Chondrocyte (in vitro differentiated cells): ENCODE results near the gene CUL7. TPM values are rescaled to one million over a fixed set of nuclear protein-coding genes. Genes with fewer than 3 reads are reported as not detected.

Experiments
- DNase-seq: peaks from one replicate; pipeline ENCODE4 v3.0.0; 2021; ENCODE audit warnings: mixed read lengths, low spot score
- H3K27ac Mint-ChIP-seq: one replicate; pipeline ENCODE4 v1.8.0; 2021; ENCODE audit warnings: mild to moderate bottlenecking, moderate library complexity, mixed read lengths; ENCODE audit not compliant: unreplicated experiment
- H3K27me3 Mint-ChIP-seq: 2 replicates; pipeline ENCODE4 v1.8.0; 2021; ENCODE audit warnings: low read depth, mixed read lengths
- H3K36me3 Mint-ChIP-seq: 2 replicates; pipeline ENCODE4 v1.8.0; 2021; ENCODE audit warnings: low read depth, mixed read lengths
- H3K4me1 Mint-ChIP-seq: 2 replicates; pipeline ENCODE4 v1.8.0; 2021; ENCODE audit warnings: low read depth, mild to moderate bottlenecking, mixed read lengths
- H3K4me3 Mint-ChIP-seq: one replicate; pipeline ENCODE4 v1.8.0; 2021; ENCODE audit warnings: mild to moderate bottlenecking, moderate library complexity, mixed read lengths; ENCODE audit not compliant: unreplicated experiment
- H3K9me3 Mint-ChIP-seq: 2 replicates; pipeline ENCODE4 v1.8.0; 2021; ENCODE audit warnings: low read depth, mixed read lengths
- total RNA-seq: library from RNA; stranded (reverse); gene quantifications from 3 replicates; pipeline ENCODE4 v1.2.1, GENCODE V29; 2021
- TF ChIP-seq, protein P1 (sequence below): fragments of 200-600 bp; sonication (generic); IDR thresholded peaks from 2 replicates; pipeline ENCODE4 v1.5.0; 2021; ENCODE audit warnings: antibody characterized with exemption, mild to moderate bottlenecking, moderate library complexity

The CUL7 gene
- total RNA-seq, 1 donor from 2014 or later, result 54.3 TPM

DNA sequence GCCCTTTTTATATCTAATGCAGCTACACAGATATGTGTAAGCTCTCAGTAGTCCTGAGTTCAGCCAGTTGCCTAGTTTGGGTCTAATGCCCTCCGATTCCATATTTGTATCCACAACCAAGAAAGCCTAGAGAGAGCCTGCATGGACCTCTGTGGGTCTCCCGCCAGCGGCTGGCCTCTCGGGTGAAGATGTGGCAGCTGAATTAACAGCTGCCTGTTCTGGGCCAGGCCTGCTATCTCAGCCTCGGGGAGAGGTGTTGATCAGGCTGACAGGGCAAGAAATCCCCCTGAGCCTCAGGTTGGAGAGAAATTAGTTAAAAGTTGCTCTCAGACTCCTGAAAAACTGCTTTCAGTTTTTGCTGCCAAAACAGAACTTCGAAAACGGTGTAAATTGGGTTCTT is 42.3 kb upstream of the CUL7 start:
- TF ChIP-seq, protein P1, sequence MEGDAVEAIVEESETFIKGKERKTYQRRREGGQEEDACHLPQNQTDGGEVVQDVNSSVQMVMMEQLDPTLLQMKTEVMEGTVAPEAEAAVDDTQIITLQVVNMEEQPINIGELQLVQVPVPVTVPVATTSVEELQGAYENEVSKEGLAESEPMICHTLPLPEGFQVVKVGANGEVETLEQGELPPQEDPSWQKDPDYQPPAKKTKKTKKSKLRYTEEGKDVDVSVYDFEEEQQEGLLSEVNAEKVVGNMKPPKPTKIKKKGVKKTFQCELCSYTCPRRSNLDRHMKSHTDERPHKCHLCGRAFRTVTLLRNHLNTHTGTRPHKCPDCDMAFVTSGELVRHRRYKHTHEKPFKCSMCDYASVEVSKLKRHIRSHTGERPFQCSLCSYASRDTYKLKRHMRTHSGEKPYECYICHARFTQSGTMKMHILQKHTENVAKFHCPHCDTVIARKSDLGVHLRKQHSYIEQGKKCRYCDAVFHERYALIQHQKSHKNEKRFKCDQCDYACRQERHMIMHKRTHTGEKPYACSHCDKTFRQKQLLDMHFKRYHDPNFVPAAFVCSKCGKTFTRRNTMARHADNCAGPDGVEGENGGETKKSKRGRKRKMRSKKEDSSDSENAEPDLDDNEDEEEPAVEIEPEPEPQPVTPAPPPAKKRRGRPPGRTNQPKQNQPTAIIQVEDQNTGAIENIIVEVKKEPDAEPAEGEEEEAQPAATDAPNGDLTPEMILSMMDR, result no peak
- H3K27me3 Mint-ChIP-seq, result no peaks in the 10 kb centered on the region
- no peaks in the 10 kb centered on the region for H3K9me3 Mint-ChIP-seq
- peak; percentile 40 for DNase-seq
- no peak overlapping the region for H3K4me3 Mint-ChIP-seq
- H3K4me1 Mint-ChIP-seq, result peaks cover 55% of the 10 kb centered on the region
- no peaks in the 10 kb centered on the region for H3K36me3 Mint-ChIP-seq
- H3K27ac Mint-ChIP-seq, result peak overlapping the region; percentile 94

- H3K27ac Mint-ChIP-seq, result peak overlapping the region; percentile 22
- H3K27me3 Mint-ChIP-seq, result no peaks in the 10 kb centered on the region
- H3K4me3 Mint-ChIP-seq, result no peak overlapping the region
- DNase-seq, result peak; percentile 12
- H3K4me1 Mint-ChIP-seq, result peaks cover 74% of the 10 kb centered on the region
- TF ChIP-seq, protein P1, result no peak
- no peaks in the 10 kb centered on the region for H3K9me3 Mint-ChIP-seq
- no peaks in the 10 kb centered on the region for H3K36me3 Mint-ChIP-seq
Measured at GRCh38 chr6:43093436-43094289, 40.0 kb upstream of the CUL7 start.

GRCh38 chr6:43092635-43093034 is 39.0 kb upstream of the CUL7 start:
- Mint-ChIP-seq H3K4me3 (no peak overlapping the region), H3K27me3 (no peaks in the 10 kb centered on the region), H3K27ac (no peak overlapping the region), H3K4me1 (peaks cover 64% of the 10 kb centered on the region), H3K9me3 (no peaks in the 10 kb centered on the region), H3K36me3 (no peaks in the 10 kb centered on the region)
- DNase-seq, result no peak
- TF ChIP-seq, protein P1, result no peak

DNA sequence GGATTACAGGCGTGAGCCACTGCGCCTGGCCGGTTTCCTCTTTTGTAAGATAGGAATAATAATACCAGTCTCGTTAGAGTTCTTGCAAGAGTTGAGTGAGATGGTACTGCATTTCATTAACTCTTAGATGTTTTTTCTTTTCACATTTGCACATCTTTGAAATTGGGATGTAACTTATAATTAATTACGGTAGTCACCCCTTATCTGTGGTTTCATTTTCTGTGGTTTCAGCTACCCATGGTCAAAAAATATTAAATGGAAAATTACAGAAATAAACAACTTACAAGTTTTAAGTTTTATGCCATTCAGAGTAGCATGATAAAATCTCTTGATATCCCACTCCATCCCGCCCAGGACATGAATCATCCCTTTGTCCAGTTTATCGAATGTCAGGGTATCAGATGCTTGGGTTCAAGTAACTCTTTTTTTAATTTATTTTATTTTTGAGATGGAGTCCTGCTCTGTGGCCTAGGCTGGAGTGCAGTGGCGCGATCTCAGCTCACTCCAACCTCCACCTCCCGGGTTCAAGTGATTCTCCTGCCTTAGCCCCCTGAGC is 37.9 kb upstream of the CUL7 start:
- TF ChIP-seq, protein P1, result no peak
- H3K27ac Mint-ChIP-seq, result no peak overlapping the region
- H3K4me1 Mint-ChIP-seq, result peaks cover 53% of the 10 kb centered on the region
- no peaks in the 10 kb centered on the region for H3K27me3 Mint-ChIP-seq
- peak; percentile 11 for DNase-seq
- no peaks in the 10 kb centered on the region for H3K9me3 Mint-ChIP-seq
- H3K4me3 Mint-ChIP-seq, result no peak overlapping the region
- H3K36me3 Mint-ChIP-seq, result no peaks in the 10 kb centered on the region

GRCh38 chr6:43091020-43091419 is 37.4 kb upstream of the CUL7 start:
- no peak overlapping the region for H3K27ac Mint-ChIP-seq

More at GRCh38 chr6:43091020-43091419, 37.4 kb upstream of the CUL7 start:
- H3K9me3 Mint-ChIP-seq, result no peaks in the 10 kb centered on the region
- TF ChIP-seq, protein P1, result no peak
- no peaks in the 10 kb centered on the region for H3K27me3 Mint-ChIP-seq
- DNase-seq, result peak; percentile 24
- no peaks in the 10 kb centered on the region for H3K36me3 Mint-ChIP-seq
- peaks cover 52% of the 10 kb centered on the region for H3K4me1 Mint-ChIP-seq
- no peak overlapping the region for H3K4me3 Mint-ChIP-seq
